Glutamatergic neuron (in vitro differentiated cells): Measurements from ENCODE around the gene OR10J1. TPM values are rescaled to one million over a fixed set of nuclear protein-coding genes. Genes with fewer than 3 reads are reported as not detected.
"Not testable (repeated sequence)": the region's sequence is repeated elsewhere in the genome, so short reads cannot be mapped to it uniquely, and the experiment has no call there.

Source experiments
- DNase-seq: peaks from one replicate; pipeline ENCODE4 v3.0.0; 2022
- H3K27ac Mint-ChIP-seq: one replicate; pipeline ENCODE4 v1.8.0; 2020; ENCODE audit warnings: mild to moderate bottlenecking, mixed read lengths, inconsistent platforms; ENCODE audit not compliant: unreplicated experiment
- H3K27me3 Mint-ChIP-seq: one replicate; pipeline ENCODE4 v1.8.0; 2020; ENCODE audit warnings: mild to moderate bottlenecking, moderate library complexity, mixed read lengths, inconsistent platforms; ENCODE audit not compliant: unreplicated experiment
- H3K36me3 Mint-ChIP-seq: one replicate; pipeline ENCODE4 v1.8.0; 2020; ENCODE audit warnings: mild to moderate bottlenecking, mixed read lengths, inconsistent platforms; ENCODE audit not compliant: unreplicated experiment
- H3K4me1 Mint-ChIP-seq: one replicate; pipeline ENCODE4 v1.8.0; 2020; ENCODE audit warnings: mild to moderate bottlenecking, low read depth, mixed read lengths, inconsistent platforms; ENCODE audit not compliant: unreplicated experiment
- H3K4me3 Mint-ChIP-seq: one replicate; pipeline ENCODE4 v1.8.0; 2020; ENCODE audit warnings: mild to moderate bottlenecking, mixed read lengths, inconsistent platforms; ENCODE audit not compliant: unreplicated experiment
- H3K9me3 Mint-ChIP-seq: one replicate; pipeline ENCODE4 v1.8.0; 2020; ENCODE audit warnings: mild to moderate bottlenecking, moderate library complexity, mixed read lengths, inconsistent platforms; ENCODE audit not compliant: unreplicated experiment
- CTCF ChIP-seq: fragments of 200-600 bp; sonication (generic); IDR thresholded peaks from one replicate; pipeline ENCODE4 v1.5.0; 2021; ENCODE audit not compliant: partially characterized antibody, unreplicated experiment
- total RNA-seq: library from RNA; stranded (reverse); fragmentation: NEBNext Ultra II Directional; extraction: Animal tissue kit (Norgen Biotek cat#: 25700); gene quantifications from one replicate; pipeline ENCODE4 v1.2.1, GENCODE V29; 2021; ENCODE audit not compliant: unreplicated experiment

OR10J1 gene
- total RNA-seq, 1 donor from 2014 or later: not detected

- H3K27me3 Mint-ChIP-seq: no peaks in the 10 kb centered on the region
- no peak for TF ChIP-seq CTCF
- no peak for DNase-seq
- no peak overlapping the region for H3K4me3 Mint-ChIP-seq
- no peaks in the 10 kb centered on the region for H3K4me1 Mint-ChIP-seq
- H3K9me3 Mint-ChIP-seq: no peaks in the 10 kb centered on the region
- no peak overlapping the region for H3K27ac Mint-ChIP-seq
- H3K36me3 Mint-ChIP-seq: no peaks in the 10 kb centered on the region
Observed at GRCh38 chr1:159442428-159442827, 2.9 kb downstream of the OR10J1 start.

- no peak for DNase-seq
- Mint-ChIP-seq H3K27ac (no peak overlapping the region), H3K27me3 (no peaks in the 10 kb centered on the region), H3K4me3 (no peak overlapping the region), H3K36me3 (no peaks in the 10 kb centered on the region), H3K4me1 (no peaks in the 10 kb centered on the region), H3K9me3 (no peaks in the 10 kb centered on the region)
- TF ChIP-seq CTCF: no peak
Observed at GRCh38 chr1:159443066-159443750, 3.7 kb downstream of the OR10J1 start.

- no peak overlapping the region for H3K4me3 Mint-ChIP-seq
- no peak overlapping the region for H3K27ac Mint-ChIP-seq
- H3K9me3 Mint-ChIP-seq: no peaks in the 10 kb centered on the region
Observed at GRCh38 chr1:159444511-159444910, 5.0 kb downstream of the OR10J1 start.

GRCh38 chr1:159448181-159448580, 8.7 kb downstream of the OR10J1 start:
- H3K9me3 Mint-ChIP-seq: no peaks in the 10 kb centered on the region

More at GRCh38 chr1:159444511-159444910, 5.0 kb downstream of the OR10J1 start:
- Mint-ChIP-seq H3K4me1 (no peaks in the 10 kb centered on the region), H3K36me3 (no peaks in the 10 kb centered on the region), H3K27me3 (no peaks in the 10 kb centered on the region)
- no peak for TF ChIP-seq CTCF
- no peak for DNase-seq

GRCh38 chr1:159449605-159450004, 10.1 kb downstream of the OR10J1 start:
- DNase-seq, H3K4me1 Mint-ChIP-seq, H3K9me3 Mint-ChIP-seq, H3K27ac Mint-ChIP-seq, H3K36me3 Mint-ChIP-seq, H3K27me3 Mint-ChIP-seq, H3K4me3 Mint-ChIP-seq: not testable (repeated sequence)

More at GRCh38 chr1:159448181-159448580, 8.7 kb downstream of the OR10J1 start:
- H3K27ac Mint-ChIP-seq: no peak overlapping the region
- H3K27me3 Mint-ChIP-seq: no peaks in the 10 kb centered on the region
- H3K36me3 Mint-ChIP-seq: no peaks in the 10 kb centered on the region
- DNase-seq: no peak
- no peaks in the 10 kb centered on the region for H3K4me1 Mint-ChIP-seq
- H3K4me3 Mint-ChIP-seq: no peak overlapping the region
- no peak for TF ChIP-seq CTCF
